ENCODE results near the gene ZDHHC8. TPM values are rescaled to one million over a fixed set of nuclear protein-coding genes. Genes with fewer than 3 reads are reported as not detected.

ZDHHC8 gene
- polyA plus RNA-seq, 2 of the 4 experiments (the other 2 are of a cell fraction) = 5.3 to 28.1 TPM

GRCh38 chr22:20160041-20160440 lies 28.4 kb downstream of the ZDHHC8 start (continued):
- no peak for TF ChIP-seq ELK1 (IDR thresholded peaks at IDR 0.05; ENCODE audit: low read depth, low read length)
- no peak for TF ChIP-seq GATA3 (IDR thresholded peaks at IDR 0.05; ENCODE audit: borderline replicate concordance)

GRCh38 chr22:20164863-20165262 lies 33.3 kb downstream of the ZDHHC8 start:
- no peaks in the 10 kb centered on the region for H3K4me1 ChIP-seq
- H3K9me3 ChIP-seq = no peaks in the 10 kb centered on the region
- H3K4me3 ChIP-seq = no peak overlapping the region
- H3K27ac ChIP-seq = no peak overlapping the region
- DNase-seq (ENCODE audit: low read depth in 1 of 2, low spot score in 1 of 2) (no peak), ATAC-seq (no peak), FAIRE-seq (no peak)
- TF ChIP-seq CHD4 (IDR thresholded peaks at IDR 0.05; ENCODE audit: borderline replicate concordance) = no peak
- TF ChIP-seq TP53 (CRISPR knock-in tag; IDR thresholded peaks at IDR 0.05) = no peak
- no peak for TF ChIP-seq CBX2 (IDR thresholded peaks at IDR 0.05; ENCODE audit: borderline replicate concordance, low read depth)
- no peak for TF ChIP-seq HOXB13 (CRISPR knock-in tag; IDR thresholded peaks at IDR 0.05; ENCODE audit: low read depth)
- no peak for TF ChIP-seq FOSB (CRISPR knock-in tag; IDR thresholded peaks at IDR 0.05)
- no peak for TF ChIP-seq E2F6 (IDR thresholded peaks at IDR 0.05; ENCODE audit: borderline replicate concordance, low read depth)
- TF ChIP-seq REST (IDR thresholded peaks at IDR 0.05) = no peak
- no peak for TF ChIP-seq HDAC2 (IDR thresholded peaks at IDR 0.05)
- no peak for TF ChIP-seq TFCP2L1 (CRISPR knock-in tag; IDR thresholded peaks at IDR 0.05)
- TF ChIP-seq KDM5A (IDR thresholded peaks at IDR 0.05) = no peak
- no peak for TF ChIP-seq PHF8 (IDR thresholded peaks at IDR 0.05; ENCODE audit: borderline replicate concordance, low read depth)
- no peak for TF ChIP-seq SREBF2 (IDR thresholded peaks at IDR 0.05)
- TF ChIP-seq MAZ (IDR thresholded peaks at IDR 0.05; ENCODE audit: borderline replicate concordance, low read depth, low read length) = no peak
- no peak for TF ChIP-seq EP300 (IDR thresholded peaks at IDR 0.05)
- POLR2A ChIA-PET = no interaction called here
- CTCF ChIA-PET = no interaction called here
- WGBS (ENCODE audit: missing lambda C conversion rate) = 100% methylated on average over 2 of the region's 11 CpGs
- no peak overlapping the region for H3K4me2 ChIP-seq

- CTCF ChIA-PET = no interaction called here
- FAIRE-seq (no peak), DNase-seq (ENCODE audit: low read depth in 1 of 2, low spot score in 1 of 2) (no peak), ATAC-seq (no peak)
- Histone ChIP-seq H3K4me3 (no peak overlapping the region), H3K9me3 (no peaks in the 10 kb centered on the region), H3K4me1 (no peaks in the 10 kb centered on the region), H3K27ac (no peak overlapping the region), H3K4me2 (no peak overlapping the region)
- POLR2A ChIA-PET = no interaction called here
- no peak for TF ChIP-seq HEYL (CRISPR knock-in tag; IDR thresholded peaks at IDR 0.05)
- TF ChIP-seq POLR2AphosphoS2 (conservative IDR thresholded peaks at IDR 0.05; ENCODE audit: low read length) = no peak
- TF ChIP-seq JUNB (IDR thresholded peaks at IDR 0.05) = no peak
- TF ChIP-seq EHF (CRISPR knock-in tag; IDR thresholded peaks at IDR 0.05) = no peak
- 30% methylated on average over 2 of the region's 12 CpGs for WGBS (ENCODE audit: missing lambda C conversion rate)
These were observed 33.8 kb downstream of the ZDHHC8 start for GRCh38 chr22:20165421-20165820.

Data from A549 (cell line).